COLO668 (cell line): Measurements from ENCODE around the gene EML5.
"Not testable (repeated sequence)": the region's sequence is repeated elsewhere in the genome, so short reads cannot be mapped to it uniquely, and the experiment has no call there.

ENCODE experiments used
- DNase-seq: peaks from one replicate; lab custom pipeline; 2025; ENCODE audit not compliant: unreplicated experiment; lab: John Stamatoyannopoulos, UW

EML5 gene

DNA sequence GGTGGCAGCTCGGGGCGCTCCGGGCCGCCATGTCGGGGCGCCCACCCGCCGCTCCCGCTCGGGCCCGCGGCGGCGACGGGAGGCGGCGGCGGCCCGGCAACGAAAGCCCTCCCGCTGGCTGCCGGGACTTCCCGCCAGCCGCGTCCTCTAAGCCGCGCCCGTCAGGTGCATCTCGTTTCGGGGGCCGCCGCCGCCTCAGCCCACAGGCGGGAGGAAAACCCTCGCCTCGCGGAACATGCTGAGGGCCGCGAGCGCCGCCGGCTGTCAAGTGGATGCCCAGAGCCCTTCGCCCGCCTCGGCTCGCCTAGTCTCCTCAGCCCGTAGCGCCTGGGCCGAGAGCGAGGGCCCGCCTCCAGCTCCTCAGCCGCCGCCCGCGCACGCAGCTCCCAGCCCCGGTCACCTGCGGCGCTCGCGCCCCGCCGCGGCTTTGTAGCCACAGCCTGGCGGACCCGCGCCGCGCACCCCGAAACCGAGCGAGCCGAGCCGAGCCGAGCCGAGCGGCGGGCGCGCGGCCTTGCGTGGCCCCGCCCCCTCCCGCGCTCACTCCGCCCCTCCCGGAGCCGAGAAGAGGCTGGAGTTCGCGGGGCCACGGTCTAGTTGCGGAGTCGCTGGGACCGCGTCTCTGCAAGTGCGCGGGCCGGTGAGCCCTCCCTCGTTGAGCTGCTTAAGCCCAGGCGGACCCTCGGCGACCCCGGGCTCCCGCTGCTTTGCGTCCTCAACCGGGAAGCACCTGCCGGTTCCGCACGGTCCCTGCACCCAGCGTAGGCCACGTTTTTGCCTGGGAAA, at the start of gene EML5:
EML5 (minus strand) TSS at position 481 of the 786 bp plus-strand sequence; CDS start at position 31, 450 bp downstream.
- peak; percentile 97 for DNase-seq

GRCh38 chr14:88842414-88842813, 49.7 kb upstream of the EML5 start:
- DNase-seq: no peak

DNA sequence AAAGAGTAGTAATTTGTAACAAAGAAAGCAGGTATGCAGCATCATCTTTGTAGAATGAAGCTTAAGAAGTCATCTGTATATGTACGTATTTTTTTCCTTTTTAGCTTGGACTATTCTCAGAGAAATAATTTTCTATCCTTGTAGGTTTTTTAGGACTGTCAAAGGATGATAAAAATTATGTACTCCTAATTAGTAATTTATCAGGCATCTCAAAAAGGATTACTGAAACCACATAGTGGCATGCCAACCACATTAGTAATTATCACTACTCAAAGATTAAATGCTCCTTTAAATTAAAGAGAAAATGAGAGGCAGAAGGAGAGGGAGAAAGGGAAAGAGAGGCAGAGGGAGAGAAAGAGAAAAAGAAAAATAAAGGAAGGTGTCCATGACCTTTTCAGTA, 49.0 kb upstream of the EML5 start:
- DNase-seq: no peak

DNA sequence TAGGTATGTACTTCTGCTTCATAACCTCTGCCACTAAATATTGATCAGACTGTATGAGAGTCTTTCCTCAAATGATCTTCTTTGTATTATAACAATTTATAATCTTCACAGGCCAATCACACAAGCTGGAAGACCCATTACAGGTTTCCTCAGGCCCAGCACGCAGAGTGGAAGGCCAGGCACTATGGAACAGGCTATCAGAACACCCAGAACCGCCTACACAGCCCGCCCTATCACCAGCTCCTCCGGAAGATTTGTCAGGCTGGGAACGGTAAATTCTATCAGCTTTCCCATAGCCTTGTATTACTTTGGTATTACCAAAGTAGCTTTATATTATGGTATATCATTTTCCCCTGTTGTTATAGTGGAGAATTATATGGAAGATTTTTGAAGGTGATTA, 48.2 kb upstream of the EML5 start:
- DNase-seq: no peak

GRCh38 chr14:88838015-88838414, 45.3 kb upstream of the EML5 start:
- no peak for DNase-seq

- no peak for DNase-seq
These were observed 44.7 kb upstream of the EML5 start for GRCh38 chr14:88837495-88837894.

GRCh38 chr14:88835661-88836060, 42.9 kb upstream of the EML5 start:
- no peak for DNase-seq

GRCh38 chr14:88834883-88835431, 42.2 kb upstream of the EML5 start:
- DNase-seq: no peak

GRCh38 chr14:88831284-88831683, 38.5 kb upstream of the EML5 start:
- no peak for DNase-seq

DNA sequence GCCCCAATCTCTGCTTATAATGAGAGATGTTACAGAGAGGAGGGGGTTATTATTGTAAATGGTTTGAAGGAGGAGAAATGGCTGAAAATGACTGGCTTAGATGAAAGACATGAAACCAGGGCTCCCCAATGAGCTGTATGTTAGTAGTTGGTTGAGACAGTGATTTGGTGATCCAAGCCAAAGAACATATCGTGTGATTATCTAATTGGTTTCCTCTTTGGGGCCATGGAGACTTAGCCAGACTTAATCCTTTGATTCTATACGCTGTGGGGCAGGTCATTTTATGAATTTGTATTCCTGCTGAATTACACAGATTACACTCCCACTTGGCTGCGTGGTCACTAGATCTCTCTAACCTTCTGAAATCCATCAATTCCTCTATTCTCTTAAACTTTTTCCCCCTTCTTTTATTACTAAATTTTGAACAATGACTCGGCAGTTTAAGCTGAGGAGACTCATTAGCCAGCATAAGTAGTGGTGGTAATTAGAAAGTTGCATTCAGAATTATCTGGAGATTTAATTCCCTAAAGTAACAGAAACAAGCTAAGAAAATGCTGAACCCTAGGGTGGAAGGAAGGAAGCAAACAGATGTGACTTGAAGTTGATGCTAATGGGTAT, 37.0 kb upstream of the EML5 start:
- DNase-seq: no peak

DNA sequence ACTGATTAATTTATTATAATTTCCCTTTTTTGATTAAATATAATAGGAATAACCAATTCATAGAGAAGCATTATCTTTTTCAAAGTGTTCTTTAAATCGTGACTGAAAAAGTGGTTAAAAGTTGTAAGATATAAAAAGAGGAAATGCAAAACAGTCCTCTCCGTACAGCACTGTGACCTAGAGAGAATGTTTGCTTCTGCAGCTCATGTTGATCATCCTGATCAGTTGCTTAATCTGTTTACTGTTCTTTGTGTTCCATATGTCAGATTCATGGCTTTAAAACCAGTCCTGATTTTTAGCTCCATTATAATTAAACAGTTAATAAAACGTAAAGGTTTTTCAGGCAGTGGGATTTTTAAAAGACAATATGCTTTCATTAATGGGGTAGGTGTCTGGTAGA, 36.4 kb upstream of the EML5 start:
- DNase-seq: no peak

- no peak for DNase-seq
These were observed 32.8 kb upstream of the EML5 start for GRCh38 chr14:88825503-88825902.

DNA sequence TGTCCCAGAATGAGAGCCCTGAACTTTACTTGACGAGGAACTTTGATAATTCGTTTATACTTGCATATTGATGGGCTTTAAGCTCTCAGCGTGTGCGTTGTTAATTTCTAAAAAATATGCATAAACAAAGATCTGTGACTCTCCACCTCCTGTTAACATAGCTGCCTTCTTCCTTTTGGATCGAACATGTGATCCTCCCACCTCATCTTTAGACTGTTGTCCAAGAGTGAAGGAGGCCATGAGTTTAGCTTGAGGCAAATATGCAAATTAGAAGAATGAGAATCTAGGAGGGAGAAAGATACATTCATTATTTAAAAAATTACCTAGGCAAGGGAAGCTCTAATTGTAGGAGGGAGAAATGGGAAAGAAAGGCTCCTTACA, 32.3 kb upstream of the EML5 start:
- DNase-seq: no peak

DNA sequence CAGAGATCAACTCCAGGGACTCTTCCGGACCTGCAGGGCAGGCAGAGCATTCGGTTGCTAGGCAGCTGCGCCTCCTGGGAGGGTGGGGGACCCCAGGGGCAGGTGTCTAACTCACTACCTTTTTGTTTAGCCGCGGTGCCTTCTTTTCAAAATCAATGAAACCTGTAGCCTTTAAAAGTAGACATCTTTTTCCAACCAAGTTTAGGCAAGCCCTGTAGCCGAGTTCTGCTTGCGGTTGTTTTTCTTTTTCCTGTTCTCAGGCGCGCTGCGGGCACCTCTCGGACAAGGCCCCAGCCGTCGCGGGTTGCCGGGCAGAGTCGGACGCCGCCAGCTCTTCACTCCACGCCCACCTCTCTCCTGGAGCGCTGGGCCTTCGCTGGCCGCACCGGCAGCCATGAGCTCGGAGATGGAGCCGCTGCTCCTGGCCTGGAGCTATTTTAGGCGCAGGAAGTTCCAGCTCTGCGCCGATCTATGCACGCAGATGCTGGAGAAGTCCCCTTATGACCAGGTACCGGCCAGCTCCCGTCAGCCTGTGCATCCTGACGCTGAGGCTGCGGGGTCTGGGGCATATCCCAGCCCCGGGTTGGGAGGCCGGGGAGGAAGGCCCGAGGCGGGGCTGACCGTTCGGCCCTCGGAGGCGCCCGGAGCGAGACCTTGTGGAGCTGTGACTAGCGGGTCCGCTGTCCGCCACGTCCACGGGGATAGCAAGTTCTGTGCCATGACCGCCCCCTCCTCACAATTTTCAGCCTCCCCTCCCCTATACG, 31.7 kb upstream of the EML5 start, which contains the start of gene TTC8:
TTC8 (plus strand) TSS at position 338 of the 764 bp plus-strand sequence; CDS start at position 395, 57 bp downstream.
- DNase-seq: peak; percentile 93

GRCh38 chr14:88823968-88824313, 31.2 kb upstream of the EML5 start:
- no peak for DNase-seq

- no peak for DNase-seq
These were observed 29.1 kb upstream of the EML5 start for GRCh38 chr14:88821888-88822287.

DNA sequence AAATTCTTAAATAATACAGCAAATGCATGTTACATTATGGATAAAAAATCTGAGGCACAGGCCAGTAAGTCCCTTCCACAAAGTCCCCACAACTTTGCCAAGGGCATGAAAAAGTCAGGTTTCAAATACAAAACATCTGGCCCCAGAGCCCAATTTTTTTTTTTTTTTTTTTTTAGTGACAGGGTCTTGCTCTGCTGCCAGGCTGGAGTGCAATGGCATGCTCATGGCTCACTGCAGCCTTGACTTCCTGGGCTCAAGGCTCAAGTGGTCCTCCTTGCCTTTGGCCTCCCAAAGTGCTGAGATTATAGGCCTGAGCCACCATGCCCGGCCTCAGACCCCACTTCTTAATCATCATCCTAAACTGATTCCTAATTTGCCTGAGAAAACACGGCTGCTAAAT, 28.6 kb upstream of the EML5 start:
- no peak for DNase-seq

GRCh38 chr14:88819674-88820073, 26.9 kb upstream of the EML5 start:
- DNase-seq: not testable (repeated sequence)

- no peak for DNase-seq
These were observed 25.3 kb upstream of the EML5 start for GRCh38 chr14:88818018-88818417.

DNA sequence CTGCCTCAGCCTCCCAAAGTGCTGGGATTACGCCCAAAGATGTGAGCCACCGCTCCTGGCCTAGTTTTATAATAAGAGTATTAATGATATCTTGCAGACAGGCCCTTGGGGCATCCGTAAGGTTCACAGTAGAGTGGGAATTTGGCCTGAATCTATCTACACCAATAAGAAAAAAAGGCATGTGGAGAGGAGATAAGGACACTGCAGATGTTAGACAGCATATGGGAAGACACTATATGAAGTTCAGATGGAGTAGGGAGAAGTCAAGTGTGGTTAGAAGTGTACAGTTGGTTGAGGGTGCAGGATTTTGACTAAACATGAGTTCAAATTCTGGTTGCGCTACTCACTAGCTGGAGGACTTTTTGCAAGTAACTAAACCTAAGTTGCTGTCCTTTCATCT, 23.2 kb upstream of the EML5 start:
- no peak for DNase-seq

DNA sequence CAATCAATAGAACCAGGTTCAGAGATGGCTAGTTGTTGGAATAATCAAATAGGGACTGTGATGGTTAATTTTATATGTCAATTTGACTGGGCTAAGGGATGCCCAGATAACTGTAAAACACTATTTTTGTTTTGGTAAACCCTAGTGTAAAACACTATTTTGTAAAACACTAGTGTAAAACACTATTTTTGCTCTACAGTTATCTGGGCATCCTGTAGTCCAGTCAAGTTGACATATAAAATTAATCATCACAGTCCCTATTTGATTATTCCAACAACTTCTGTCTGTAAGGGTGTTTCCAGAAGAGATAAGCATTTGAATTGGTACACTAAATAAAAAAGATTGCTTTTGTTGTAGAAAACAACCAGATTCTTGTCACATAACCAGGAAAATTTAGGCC, 15.6 kb upstream of the EML5 start:
- no peak for DNase-seq

- no peak for DNase-seq
These were observed 11.7 kb upstream of the EML5 start for GRCh38 chr14:88804477-88804876.
